Measurements from ENCODE around the gene GPRIN1.
"Not testable (repeated sequence)": the region's sequence is repeated elsewhere in the genome, so short reads cannot be mapped to it uniquely, and the experiment has no call there.

GPRIN1 gene

GRCh38 chr5:176575066-176575465 is 34.9 kb downstream of the GPRIN1 start:
- DNase-seq (ENCODE audit: low read depth, low spot score), result no peak

GRCh38 chr5:176574297-176574591 is 35.7 kb downstream of the GPRIN1 start:
- no peak for DNase-seq (ENCODE audit: low read depth, low spot score)

- DNase-seq (ENCODE audit: low read depth, low spot score), result no peak
Observed at GRCh38 chr5:176573564-176574296, 36.2 kb downstream of the GPRIN1 start.

- no peak for DNase-seq (ENCODE audit: low read depth, low spot score)
Observed at GRCh38 chr5:176570044-176570443, 39.9 kb downstream of the GPRIN1 start.

- no peak for DNase-seq (ENCODE audit: low read depth, low spot score)
Observed at GRCh38 chr5:176568657-176569056, 41.3 kb downstream of the GPRIN1 start.

- no peak for DNase-seq (ENCODE audit: low read depth, low spot score)
Observed at GRCh38 chr5:176565760-176566288, 44.1 kb downstream of the GPRIN1 start.

- no peak for DNase-seq (ENCODE audit: low read depth, low spot score)
Observed at GRCh38 chr5:176564002-176564401, 46.0 kb downstream of the GPRIN1 start.

GRCh38 chr5:176562189-176562588 is 47.8 kb downstream of the GPRIN1 start:
- DNase-seq (ENCODE audit: low read depth, low spot score), result no peak

GRCh38 chr5:176561259-176561658 is 48.7 kb downstream of the GPRIN1 start:
- DNase-seq (ENCODE audit: low read depth, low spot score), result no peak

- no peak for DNase-seq (ENCODE audit: low read depth, low spot score)
Observed at GRCh38 chr5:176560364-176560763, 49.6 kb downstream of the GPRIN1 start.

- DNase-seq (ENCODE audit: low read depth, low spot score), result no peak
Observed at GRCh38 chr5:176559683-176560082, 50.3 kb downstream of the GPRIN1 start.

GRCh38 chr5:176557846-176558245 is 52.1 kb downstream of the GPRIN1 start:
- DNase-seq (ENCODE audit: low read depth, low spot score), result no peak

GRCh38 chr5:176553260-176554085 is 56.5 kb downstream of the GPRIN1 start:
- DNase-seq (ENCODE audit: low read depth, low spot score), result no peak

GRCh38 chr5:176552332-176552869 is 57.6 kb downstream of the GPRIN1 start:
- DNase-seq (ENCODE audit: low read depth, low spot score), result no peak

- DNase-seq (ENCODE audit: low read depth, low spot score), result not testable (repeated sequence)
Observed at GRCh38 chr5:176550937-176551336, 59.0 kb downstream of the GPRIN1 start.

- DNase-seq (ENCODE audit: low read depth, low spot score), result no peak
Observed at GRCh38 chr5:176550275-176550831, 59.6 kb downstream of the GPRIN1 start.

GRCh38 chr5:176549871-176550270 is 60.1 kb downstream of the GPRIN1 start:
- DNase-seq (ENCODE audit: low read depth, low spot score), result no peak

GRCh38 chr5:176548967-176549444 is 61.0 kb downstream of the GPRIN1 start, which contains the start of gene CDHR2:
Gene CDHR2, plus strand, starts transcription at chr5:176549342. Its CDS starts 16,011 bp downstream, at chr5:176565353.
- no peak for DNase-seq (ENCODE audit: low read depth, low spot score)

- DNase-seq (ENCODE audit: low read depth, low spot score), result no peak
Observed at GRCh38 chr5:176547802-176548201, 62.2 kb downstream of the GPRIN1 start.
